K562 (cell line): ENCODE data around the gene PMFBP1. TPM values are rescaled to one million over a fixed set of nuclear protein-coding genes. Genes with fewer than 3 reads are reported as not detected.
"Not testable (repeated sequence)": the region's sequence is repeated elsewhere in the genome, so short reads cannot be mapped to it uniquely, and the experiment has no call there.

ENCODE experiments used
- ATAC-seq: fragments of 200-7000 bp; cut with Tn5 transposase; 3 replicates; pipeline ENCODE4 v1.9.1; 2020; ENCODE audit warnings: moderate library complexity
- BruUV-seq: library from RNA; stranded (reverse); fragments of 400-500 nt; replicated peaks from 2 replicates; lab custom pipeline; 2021; lab: Mats Ljungman, UMichigan
- CTCF ChIA-PET: fragments of 300-600 bp; formaldehyde crosslinking; extraction: SDS; loops from one replicate; lab custom pipeline; 2021; ENCODE audit warnings: low intra/inter-chr PET ratio; lab: Yijun Ruan, JAX
- POLR2A ChIA-PET: fragments of 300-600, 350-650 bp; sonication (Branson Sonifier 250); formaldehyde crosslinking; extraction: SDS; loops from one replicate; lab custom pipeline; 2021; ENCODE audit warnings: antibody characterized with exemption, inconsistent platforms; lab: Yijun Ruan, JAX
- DNase-seq, 4 experiments: peaks; one replicate each; pipeline versions ENCODE4 v3.0.0 to v3.0.0-alpha.2; 2011 to 2018; ENCODE audit warnings: low spot score in 3 of 4, mixed read lengths in 3 of 4; ENCODE audit errors: extremely low read depth in 1 of 4
- FAIRE-seq: peaks from 2 replicates; lab custom pipeline; 2011; peaks lifted over from hg19 to GRCh38; lab: Jason Lieb, UNC
- H2AFZ ChIP-seq: 2 replicates; pipeline ENCODE4 v1.6.0; 2011; ENCODE audit warnings: low read depth, low read length, control low read depth, inconsistent platforms
- H3K27ac ChIP-seq: fragments of 200-600 bp; 3 replicates; pipeline ENCODE4 v1.8.0; 2011; ENCODE audit warnings: low read depth, mild to moderate bottlenecking, control low read depth, inconsistent platforms, low read length, moderate library complexity, mixed read lengths; ENCODE audit errors: extremely low read depth
- H3K27me3 ChIP-seq, 2 experiments: fragments of 300-600 bp in 1 of 2; 2 replicates in 1 of 2; 3 replicates in 1 of 2; pipeline versions ENCODE4 v1.6.0 to v1.8.0; 2011; ENCODE audit warnings: inconsistent platforms in 2 of 2, low read length in 2 of 2, mild to moderate bottlenecking in 1 of 2, mixed read lengths in 1 of 2, moderate library complexity in 1 of 2; ENCODE audit not compliant: control insufficient read depth in 2 of 2, insufficient read depth in 2 of 2
- H3K36me3 ChIP-seq: fragments of 300-600 bp; 3 replicates; pipeline ENCODE4 v1.8.0; 2011; ENCODE audit warnings: mild to moderate bottlenecking, low read length, inconsistent platforms; ENCODE audit not compliant: control insufficient read depth, insufficient read depth
- H3K4me1 ChIP-seq, 2 experiments: fragments of 200-600 bp in 1 of 2; replicated peaks in 1 of 2; 2 replicates in 1 of 2; 3 replicates in 1 of 2; pipeline versions ENCODE4 v1.5.1 to v1.8.0; 2011; ENCODE audit warnings: inconsistent platforms in 2 of 2, low read length in 2 of 2, mild to moderate bottlenecking in 1 of 2, mixed read lengths in 1 of 2, moderate library complexity in 1 of 2; ENCODE audit not compliant: control insufficient read depth in 2 of 2, insufficient read depth in 2 of 2
- H3K4me2 ChIP-seq: 2 replicates; pipeline ENCODE4 v1.6.1; 2011; ENCODE audit warnings: low read length, control low read depth, inconsistent platforms, mixed read lengths; ENCODE audit not compliant: insufficient read depth
- H3K4me3 ChIP-seq: fragments of 200-600 bp; sonication (generic), shearing (Covaris generic); 2 replicates; pipeline ENCODE4 v1.5.1; 2016; ENCODE audit warnings: control low read depth, inconsistent platforms
- H3K79me2 ChIP-seq: fragments of 200-600 bp; 3 replicates; pipeline ENCODE4 v1.8.0; 2011; ENCODE audit warnings: low read length, inconsistent platforms; ENCODE audit not compliant: control insufficient read depth, insufficient read depth
- H3K9ac ChIP-seq, 2 experiments: 2 replicates each; pipeline versions ENCODE4 v1.6.0 to v1.6.1; 2011; ENCODE audit warnings: low read depth in 2 of 2, low read length in 2 of 2, control low read depth in 1 of 2, inconsistent platforms in 1 of 2, mild to moderate bottlenecking in 1 of 2, mixed read lengths in 1 of 2; ENCODE audit not compliant: insufficient read depth in 1 of 2
- H3K9me1 ChIP-seq: one replicate; pipeline ENCODE4 v1.6.0; 2011; ENCODE audit warnings: inconsistent platforms, mild to moderate bottlenecking, low read length, moderate library complexity; ENCODE audit not compliant: control insufficient read depth, insufficient read depth
- H3K9me3 ChIP-seq: replicated peaks from 2 replicates; pipeline ENCODE4 v1.5.1; 2011; ENCODE audit warnings: low read depth, low read length, inconsistent platforms; ENCODE audit not compliant: control insufficient read depth, insufficient read depth
- H4K20me1 ChIP-seq: replicated peaks from 2 replicates; pipeline ENCODE4 v1.6.1; 2011; ENCODE audit warnings: low read length, inconsistent platforms, mixed read lengths; ENCODE audit not compliant: control insufficient read depth, insufficient read depth
- MTA1 ChIP-seq: fragments of 450-650 bp; IDR thresholded peaks from 2 replicates; pipeline ENCODE4 v1.6.1; 2017; ENCODE audit warnings: borderline replicate concordance
- TEAD2 ChIP-seq: fragments of 450-650 bp; IDR thresholded peaks from 2 replicates; pipeline ENCODE4 v1.6.1; 2016; ENCODE audit warnings: missing genetic modification characterization, control low read depth, missing compliant biosample characterization
- ZBED1 ChIP-seq: IDR thresholded peaks from 2 replicates; pipeline ENCODE4 v1.6.1; 2014
- ZNF316 ChIP-seq: fragments of 450-650 bp; IDR thresholded peaks from 2 replicates; pipeline ENCODE4 v1.6.1; 2016
- ZNF584 ChIP-seq: fragments of 200-800 bp; sonication (Bioruptor generic); IDR thresholded peaks from 2 replicates; pipeline ENCODE4 v1.6.1; 2016; ENCODE audit warnings: low read depth, mild to moderate bottlenecking, missing genetic modification characterization, missing compliant biosample characterization
- WGBS: fragments of 100-300 bp; shearing (Covaris generic); methylation state at CpG from one replicate; pipeline ENCODE4 v1.1.6; 2016; ENCODE audit warnings: low coverage, mixed read lengths; ENCODE audit not compliant: insufficient coverage; ENCODE audit errors: missing lambda C conversion rate; 5-methylcytosine and 5-hydroxymethylcytosine counted together
- in situ Hi-C: fragments of 300-500 bp; cut with MboI; formaldehyde crosslinking; loops from 4 replicates; pipeline ENCODE4 v1.15.0; 2018; ENCODE audit warnings: inconsistent platforms, mixed read lengths
- intact Hi-C: fragments of 100-400 bp; cut with micrococcal nuclease; formaldehyde crosslinking; loops from 2 replicates; pipeline ENCODE4 v1.14.2; 2022
- polyA plus RNA-seq, 8 experiments: library from polyadenylated mRNA; depleted of rRNA in 4 of 8; stranded (reverse) in 5 of 8; unstranded in 3 of 8; fragments of >200 nt; fragmentation: Nextera tagmentation in 2 of 8; fragmentation: Illumina TruSeq in 1 of 8; extraction: Ambion mirVana in 2 of 8; extraction: Trizol in 1 of 8; gene quantifications; 2 replicates each; pipeline versions ENCODE4 v1.2.1 to v1.2.3, GENCODE V29; 2011 to 2014; ENCODE audit warnings: inconsistent platforms in 1 of 8, missing spikeins in 1 of 8
- total RNA-seq, 7 experiments: library from RNA; depleted of rRNA in 6 of 7; stranded (reverse); fragments of >200 nt in 6 of 7; fragmentation: Illumina TruSeq in 2 of 7; extraction: Trizol in 2 of 7; gene quantifications; 2 replicates each; pipeline versions ENCODE4 v1.2.1 to v1.2.3, GENCODE V29; 2011 to 2021; ENCODE audit warnings: low replicate concordance in 1 of 7

PMFBP1 gene
- total and polyA plus RNA-seq, 9 of the 15 experiments (the other 6 are each of a cell fraction or from before 2014, with no cell fraction given), result 0.13 to 0.91 (median 0.47) TPM

GRCh38 chr16:72083778-72084404 is 88.1 kb downstream of the PMFBP1 start:
- no peaks in the 10 kb centered on the region for H3K9me1 ChIP-seq
- no peak for ATAC-seq
- H3K79me2 ChIP-seq, result no peaks in the 10 kb centered on the region
- H3K27ac ChIP-seq, result no peak overlapping the region
- H4K20me1 ChIP-seq, result no peaks in the 10 kb centered on the region
- POLR2A ChIA-PET, result interaction anchor here (1.0 to 1.8 kb wide), 3 partner anchors 8 to 11 kb away, joined by 4 to 9 read pairs (median 5); partner anchors contain the start of genes DHX38 and TXNL4B
- intact Hi-C loops, result no loop called here
- no peaks in the 10 kb centered on the region for H3K4me1 ChIP-seq
- TF ChIP-seq TEAD2 (tag), result no peak
- TF ChIP-seq MTA1, result no peak
- TF ChIP-seq ZNF316, result no peak
- TF ChIP-seq ZNF584, result no peak
- no peak for TF ChIP-seq ZBED1
- TF ChIP-seq, all 486 proteins: peak for 0
- in situ Hi-C loops, result no loop called here
- WGBS, result 53% methylated on average over 3 of the region's 3 CpGs
- Histone ChIP-seq H3K36me3 (peaks cover 37% of the 10 kb centered on the region), H3K9ac (no peak overlapping the region), H3K27me3 (no peaks in the 10 kb centered on the region), H3K4me2 (no peak overlapping the region), H3K9me3 (peaks cover 8% of the 10 kb centered on the region), H2AFZ (no peak overlapping the region), H3K4me3 (no peak overlapping the region)
- DNase-seq (no peak), FAIRE-seq (no peak)
- no TSS peak for BruUV-seq
- CTCF ChIA-PET, result no interaction called here

GRCh38 chr16:72076991-72077706 is 94.8 kb downstream of the PMFBP1 start:
- H3K27me3 ChIP-seq, in situ Hi-C loops, H4K20me1 ChIP-seq, BruUV-seq, DNase-seq, H3K27ac ChIP-seq, H3K79me2 ChIP-seq, H3K4me3 ChIP-seq, H2AFZ ChIP-seq, ATAC-seq, intact Hi-C loops, H3K9ac ChIP-seq, H3K36me3 ChIP-seq, CTCF ChIA-PET, H3K4me2 ChIP-seq, POLR2A ChIA-PET, FAIRE-seq, H3K9me1 ChIP-seq: not testable (repeated sequence)
- Histone ChIP-seq H3K9me3 (peaks cover 12% of the 10 kb centered on the region), H3K4me1 (peaks cover 0 to 10% of the 10 kb centered on the region in 2 experiments; a peak in 2 of 5 replicates)
- 50% methylated on average over 1 of the region's 5 CpGs for WGBS

GRCh38 chr16:72075067-72075466 is 96.9 kb downstream of the PMFBP1 start:
- H3K4me2 ChIP-seq, CTCF ChIA-PET, H4K20me1 ChIP-seq, H3K36me3 ChIP-seq, ATAC-seq, H2AFZ ChIP-seq, BruUV-seq, H3K79me2 ChIP-seq, DNase-seq, POLR2A ChIA-PET, FAIRE-seq, H3K27me3 ChIP-seq, H3K4me3 ChIP-seq, in situ Hi-C loops, H3K9me1 ChIP-seq, H3K9ac ChIP-seq, intact Hi-C loops, H3K27ac ChIP-seq: not testable (repeated sequence)
- Histone ChIP-seq H3K9me3 (peaks cover 12% of the 10 kb centered on the region), H3K4me1 (peaks cover 0 to 11% of the 10 kb centered on the region in 2 experiments; a peak in 2 of 5 replicates)
- WGBS, result 29% methylated on average over 1 of the region's 6 CpGs
